Measurements from ENCODE around the gene FAM107A.
A peak's percentile ranks its signal among the peaks of the same experiment; 100 is the strongest.

The FAM107A gene

DNA sequence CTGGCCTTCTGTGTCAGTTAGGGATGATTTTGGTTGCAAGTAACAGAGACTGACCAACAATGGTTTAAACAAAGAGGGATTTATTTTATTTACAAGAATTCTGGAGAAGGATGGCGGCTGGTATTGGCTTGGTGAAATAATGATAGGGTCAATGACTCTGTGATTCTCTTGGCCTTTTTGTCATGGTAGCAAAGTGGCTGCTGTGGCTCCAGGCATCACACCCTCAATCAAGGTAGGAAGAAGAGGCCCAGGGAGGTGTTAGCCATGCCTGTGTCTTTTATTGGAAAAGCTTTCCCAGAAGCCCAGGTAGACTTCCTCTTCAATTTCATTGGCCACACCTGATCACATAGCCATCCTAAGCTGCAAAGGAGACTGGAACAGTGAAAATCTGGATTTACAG, 13.1 kb downstream of the FAM107A start:
- TF ChIP-seq POLR2A (IDR thresholded peaks at IDR 0.05; ENCODE audit: extremely low read depth, insufficient read length), result no peak
- TF ChIP-seq MYC (IDR thresholded peaks at IDR 0.05; ENCODE audit: low read depth, low read length), result no peak
- TF ChIP-seq, protein P1, sequence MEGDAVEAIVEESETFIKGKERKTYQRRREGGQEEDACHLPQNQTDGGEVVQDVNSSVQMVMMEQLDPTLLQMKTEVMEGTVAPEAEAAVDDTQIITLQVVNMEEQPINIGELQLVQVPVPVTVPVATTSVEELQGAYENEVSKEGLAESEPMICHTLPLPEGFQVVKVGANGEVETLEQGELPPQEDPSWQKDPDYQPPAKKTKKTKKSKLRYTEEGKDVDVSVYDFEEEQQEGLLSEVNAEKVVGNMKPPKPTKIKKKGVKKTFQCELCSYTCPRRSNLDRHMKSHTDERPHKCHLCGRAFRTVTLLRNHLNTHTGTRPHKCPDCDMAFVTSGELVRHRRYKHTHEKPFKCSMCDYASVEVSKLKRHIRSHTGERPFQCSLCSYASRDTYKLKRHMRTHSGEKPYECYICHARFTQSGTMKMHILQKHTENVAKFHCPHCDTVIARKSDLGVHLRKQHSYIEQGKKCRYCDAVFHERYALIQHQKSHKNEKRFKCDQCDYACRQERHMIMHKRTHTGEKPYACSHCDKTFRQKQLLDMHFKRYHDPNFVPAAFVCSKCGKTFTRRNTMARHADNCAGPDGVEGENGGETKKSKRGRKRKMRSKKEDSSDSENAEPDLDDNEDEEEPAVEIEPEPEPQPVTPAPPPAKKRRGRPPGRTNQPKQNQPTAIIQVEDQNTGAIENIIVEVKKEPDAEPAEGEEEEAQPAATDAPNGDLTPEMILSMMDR (IDR thresholded peaks at IDR 0.05; ENCODE audit: low read depth, low read length), result no peak
- TF ChIP-seq, protein P2, sequence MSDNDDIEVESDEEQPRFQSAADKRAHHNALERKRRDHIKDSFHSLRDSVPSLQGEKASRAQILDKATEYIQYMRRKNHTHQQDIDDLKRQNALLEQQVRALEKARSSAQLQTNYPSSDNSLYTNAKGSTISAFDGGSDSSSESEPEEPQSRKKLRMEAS (IDR thresholded peaks at IDR 0.05; ENCODE audit: low read depth, low read length), result no peak
- DNase-seq (ENCODE audit: low read depth), result no peak
- H3K4me3 ChIP-seq (ENCODE audit: low read depth, low read length), result no peak overlapping the region

DNA sequence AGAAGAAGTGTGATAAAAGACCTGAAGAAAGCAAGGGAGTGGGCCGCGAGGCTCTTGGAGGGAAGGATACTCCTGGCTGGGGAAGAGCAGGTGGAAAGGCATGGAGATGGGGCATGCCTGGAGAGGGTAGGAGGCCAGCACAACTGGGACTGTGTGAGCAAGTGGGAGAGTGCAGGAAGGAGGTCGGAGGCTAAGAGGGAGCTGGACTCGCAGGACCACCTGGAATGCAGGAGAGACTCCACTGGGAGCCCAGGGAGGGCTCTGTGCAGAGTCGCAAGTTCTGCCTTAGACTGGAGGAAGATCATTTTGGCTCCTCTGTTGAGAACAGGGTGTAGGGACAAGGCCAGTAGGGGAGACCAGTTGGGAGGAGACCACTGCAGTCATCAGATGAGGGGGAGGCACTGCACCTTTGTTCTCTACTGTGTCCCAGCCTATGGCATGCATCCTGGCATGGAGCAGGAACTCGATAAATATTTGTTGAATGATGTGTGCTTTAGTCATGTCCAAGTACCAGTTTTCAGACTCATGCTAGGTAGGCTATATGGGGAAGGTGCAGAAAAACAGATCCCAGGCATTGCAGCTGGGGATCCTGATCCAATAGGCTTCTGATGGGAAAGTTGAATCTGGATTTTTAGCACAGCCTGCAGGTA, 13.7 kb downstream of the FAM107A start:
- DNase-seq (ENCODE audit: low read depth), result no peak
- H3K4me3 ChIP-seq (ENCODE audit: low read depth, low read length), result no peak overlapping the region
- TF ChIP-seq, protein P2 (IDR thresholded peaks at IDR 0.05; ENCODE audit: low read depth, low read length), result no peak
- no peak for TF ChIP-seq POLR2A (IDR thresholded peaks at IDR 0.05; ENCODE audit: extremely low read depth, insufficient read length)
- no peak for TF ChIP-seq MYC (IDR thresholded peaks at IDR 0.05; ENCODE audit: low read depth, low read length)
- TF ChIP-seq, protein P1 (IDR thresholded peaks at IDR 0.05; ENCODE audit: low read depth, low read length), result no peak

DNA sequence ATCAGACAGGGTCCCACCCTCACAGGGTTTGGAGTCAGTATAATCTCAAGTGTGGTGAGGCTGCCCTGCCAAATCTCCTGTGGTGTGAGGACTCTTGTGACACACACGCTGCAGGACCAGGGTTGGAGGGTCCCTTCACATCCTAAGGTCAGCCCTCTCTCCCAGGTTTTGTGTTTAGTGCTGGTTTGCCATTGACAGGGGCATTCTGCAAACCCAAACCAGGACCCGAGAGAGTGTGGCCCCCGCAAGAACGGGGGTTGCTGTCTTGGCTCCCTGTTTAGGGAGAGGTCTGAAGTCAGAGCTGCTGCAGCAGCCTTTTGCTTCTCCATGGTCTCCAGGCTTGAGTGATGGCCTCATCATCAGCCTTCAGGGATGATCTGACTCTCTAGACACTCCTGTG, 14.7 kb downstream of the FAM107A start:
- no peak overlapping the region for H3K4me3 ChIP-seq (ENCODE audit: low read depth, low read length)
- TF ChIP-seq POLR2A (IDR thresholded peaks at IDR 0.05; ENCODE audit: extremely low read depth, insufficient read length), result no peak
- TF ChIP-seq, protein P1 (IDR thresholded peaks at IDR 0.05; ENCODE audit: low read depth, low read length), result no peak
- TF ChIP-seq, protein P2 (IDR thresholded peaks at IDR 0.05; ENCODE audit: low read depth, low read length), result no peak
- TF ChIP-seq MYC (IDR thresholded peaks at IDR 0.05; ENCODE audit: low read depth, low read length), result no peak
- DNase-seq (ENCODE audit: low read depth), result no peak

DNA sequence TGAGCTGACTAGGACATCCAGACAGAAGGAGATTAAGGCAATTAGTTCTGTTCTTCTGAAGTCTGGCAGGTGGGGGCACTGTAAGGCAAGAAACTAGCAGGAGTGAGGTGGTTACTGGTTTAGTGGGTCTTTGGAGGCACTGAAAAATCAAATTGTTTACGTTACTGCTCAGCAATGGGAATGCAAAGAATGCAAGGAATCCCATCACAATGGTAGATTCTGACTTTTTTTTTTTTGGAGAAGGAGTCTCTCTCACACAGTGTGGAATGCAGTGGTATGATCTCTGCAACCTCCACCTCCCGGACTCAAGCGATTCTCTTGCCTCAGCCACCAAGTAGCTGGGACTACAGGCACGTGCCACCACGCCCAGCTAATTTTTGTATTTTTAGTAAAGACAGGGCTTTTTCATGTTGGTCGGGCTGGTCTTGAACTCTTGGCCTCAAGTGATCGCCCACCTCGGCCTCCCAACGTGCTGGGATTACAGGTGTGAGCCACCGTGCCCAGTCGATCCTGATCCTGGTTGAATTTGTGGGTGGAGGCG, 16.4 kb downstream of the FAM107A start:
- TF ChIP-seq POLR2A (IDR thresholded peaks at IDR 0.05; ENCODE audit: extremely low read depth, insufficient read length), result no peak
- TF ChIP-seq, protein P1 (IDR thresholded peaks at IDR 0.05; ENCODE audit: low read depth, low read length), result peak; percentile 16
- peak; percentile 42 for DNase-seq (ENCODE audit: low read depth)
- H3K4me3 ChIP-seq (ENCODE audit: low read depth, low read length), result no peak overlapping the region

DNA sequence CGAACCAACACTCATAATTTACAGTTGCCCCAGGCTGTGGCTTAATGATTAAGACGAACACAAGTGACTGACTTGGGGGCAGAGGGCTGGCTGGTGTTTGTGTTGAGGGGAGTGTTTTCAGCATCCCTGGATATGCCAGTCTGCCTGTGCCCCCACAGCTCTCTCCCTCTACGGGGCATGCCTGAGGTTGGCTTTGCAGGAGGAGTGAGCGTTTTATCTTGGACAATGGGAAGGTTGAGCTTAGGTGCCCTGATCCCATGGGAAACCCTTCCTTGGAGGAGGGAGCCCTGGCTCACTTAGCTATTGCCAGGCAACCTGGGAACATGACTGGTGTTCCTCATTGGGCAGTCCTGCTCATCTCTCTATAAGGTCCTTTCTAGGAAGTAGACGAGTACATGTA, 17.6 kb downstream of the FAM107A start:
- H3K4me3 ChIP-seq (ENCODE audit: low read depth, low read length), result no peak overlapping the region
- DNase-seq (ENCODE audit: low read depth), result no peak
- TF ChIP-seq POLR2A (IDR thresholded peaks at IDR 0.05; ENCODE audit: extremely low read depth, insufficient read length), result no peak
- TF ChIP-seq, protein P1 (IDR thresholded peaks at IDR 0.05; ENCODE audit: low read depth, low read length), result no peak
- TF ChIP-seq, protein P2 (IDR thresholded peaks at IDR 0.05; ENCODE audit: low read depth, low read length), result no peak
- TF ChIP-seq MYC (IDR thresholded peaks at IDR 0.05; ENCODE audit: low read depth, low read length), result no peak

Measured in NB4 (cell line).